Caco-2 (cell line): Measurements from ENCODE around the gene RAB42. TPM values are rescaled to one million over a fixed set of nuclear protein-coding genes. Genes with fewer than 3 reads are reported as not detected.

Experiments used
- Bru-seq: library from RNA; stranded (reverse); fragments of 400-500 nt; gene quantifications from one replicate; lab custom pipeline; 2021; lab: Mats Ljungman, UMichigan
- BruChase-seq, 2 experiments: library from RNA; stranded (reverse); fragments of 400-500 nt; gene quantifications; one replicate each; lab custom pipeline; 2021; lab: Mats Ljungman, UMichigan
- BruUV-seq: library from RNA; stranded (reverse); fragments of 400-500 nt; replicated peaks from 2 replicates; lab custom pipeline; 2021; lab: Mats Ljungman, UMichigan
- CTCF ChIA-PET: fragments of 300-600 bp; sonication (Branson Sonifier 250); formaldehyde crosslinking; loops from one replicate; lab custom pipeline; 2022; ENCODE audit warnings: antibody characterized with exemption; lab: Charles Lee
- POLR2A ChIA-PET: fragments of 300-600 bp; sonication (Branson Sonifier 250); formaldehyde crosslinking; loops from one replicate; lab custom pipeline; 2022; ENCODE audit warnings: antibody characterized with exemption; lab: Charles Lee
- DNase-seq, 2 experiments: peaks; one replicate each; pipeline versions ENCODE4 v3.0.0 to v3.0.0-alpha.2; 2020 to 2022
- H3K27me3 ChIP-seq: replicated peaks from 2 replicates; pipeline ENCODE4 v1.6.0; 2011; ENCODE audit warnings: low read length; ENCODE audit not compliant: control insufficient read depth, insufficient read depth
- H3K36me3 ChIP-seq: 2 replicates; pipeline ENCODE4 v1.5.1; 2011; ENCODE audit warnings: low read length; ENCODE audit not compliant: control insufficient read depth, insufficient read depth
- H3K4me1 ChIP-seq: fragments of 250-450 bp; sonication (Bioruptor Pico); 2 replicates; pipeline ENCODE4 v1.5.1; 2020; ENCODE audit warnings: mild to moderate bottlenecking
- H3K4me3 ChIP-seq: 2 replicates; pipeline ENCODE4 v1.5.1; 2011; ENCODE audit warnings: low read depth, mild to moderate bottlenecking, control low read depth, low read length
- H3K9me3 ChIP-seq: fragments of 250-450 bp; sonication (Bioruptor Pico); 2 replicates; pipeline ENCODE4 v1.5.1; 2020; ENCODE audit warnings: mild to moderate bottlenecking, moderate library complexity
- H3K27ac Mint-ChIP-seq: one replicate; pipeline ENCODE4 v1.8.0; 2022; ENCODE audit warnings: mixed read lengths; ENCODE audit not compliant: unreplicated experiment
- H3K27me3 Mint-ChIP-seq: one replicate; pipeline ENCODE4 v1.8.0; 2022; ENCODE audit warnings: mixed read lengths; ENCODE audit not compliant: insufficient read depth, unreplicated experiment
- H3K36me3 Mint-ChIP-seq: one replicate; pipeline ENCODE4 v1.8.0; 2022; ENCODE audit warnings: mild to moderate bottlenecking, mixed read lengths; ENCODE audit not compliant: insufficient read depth, unreplicated experiment
- H3K4me1 Mint-ChIP-seq: one replicate; pipeline ENCODE4 v1.8.0; 2022; ENCODE audit warnings: low read depth, mixed read lengths; ENCODE audit not compliant: unreplicated experiment
- H3K4me3 Mint-ChIP-seq: one replicate; pipeline ENCODE4 v1.8.0; 2022; ENCODE audit warnings: mild to moderate bottlenecking, moderate library complexity, mixed read lengths; ENCODE audit not compliant: unreplicated experiment
- H3K9me3 Mint-ChIP-seq: one replicate; pipeline ENCODE4 v1.8.0; 2022; ENCODE audit warnings: mixed read lengths; ENCODE audit not compliant: unreplicated experiment
- intact Hi-C: fragments of 100-400 bp; cut with micrococcal nuclease; formaldehyde crosslinking; loops from one replicate; pipeline ENCODE4 v1.10.0; 2022; ENCODE audit not compliant: unreplicated experiment
- long read RNA-seq: library from polyadenylated mRNA; stranded (forward); transcript quantifications from one replicate; pipeline ENCODE4 v2.0.0, GENCODE V29; 2022
- total RNA-seq: library from RNA; stranded (reverse); gene quantifications from 2 replicates; pipeline ENCODE4 v1.2.3, GENCODE V29; 2022
- TF ChIP-seq, protein P1 (sequence below), 2 experiments: fragments of 200-600 bp in 1 of 2; IDR thresholded peaks; 1 replicate in 1 of 2; 2 replicates in 1 of 2; pipeline versions ENCODE4 v1.5.1 to v1.8.0; 2011 to 2022; ENCODE audit warnings: antibody characterized with exemption in 1 of 2, control low read depth in 1 of 2, inconsistent platforms in 1 of 2, low read depth in 1 of 2, low read length in 1 of 2, mild to moderate bottlenecking in 1 of 2, moderate library complexity in 1 of 2; ENCODE audit not compliant: insufficient read depth in 1 of 2, severe bottlenecking in 1 of 2, unreplicated experiment in 1 of 2

RAB42 gene, protein sequence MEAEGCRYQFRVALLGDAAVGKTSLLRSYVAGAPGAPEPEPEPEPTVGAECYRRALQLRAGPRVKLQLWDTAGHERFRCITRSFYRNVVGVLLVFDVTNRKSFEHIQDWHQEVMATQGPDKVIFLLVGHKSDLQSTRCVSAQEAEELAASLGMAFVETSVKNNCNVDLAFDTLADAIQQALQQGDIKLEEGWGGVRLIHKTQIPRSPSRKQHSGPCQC
- 2.5 and 2.9 TPM in 2 replicates for total RNA-seq
- Bru-seq, nascent RNA = percentile 40 among the genes with signal in this experiment
- BruChase-seq, experiment 1, labeled RNA remaining after a 2-hour chase = percentile 48 among the genes with signal in this experiment
- percentile 35 among the genes with signal in this experiment for BruChase-seq, experiment 2, labeled RNA remaining after a 6-hour chase
- long read RNA-seq, transcript RAB42-202 (2 exons, 857 nt) = major isoform, 6 of 8 reads
- long read RNA-seq, partial matches to known transcripts = 0 of 8 reads
- long read RNA-seq, other reads (novel, unspliced or antisense) = 2 of 8 reads

DNA sequence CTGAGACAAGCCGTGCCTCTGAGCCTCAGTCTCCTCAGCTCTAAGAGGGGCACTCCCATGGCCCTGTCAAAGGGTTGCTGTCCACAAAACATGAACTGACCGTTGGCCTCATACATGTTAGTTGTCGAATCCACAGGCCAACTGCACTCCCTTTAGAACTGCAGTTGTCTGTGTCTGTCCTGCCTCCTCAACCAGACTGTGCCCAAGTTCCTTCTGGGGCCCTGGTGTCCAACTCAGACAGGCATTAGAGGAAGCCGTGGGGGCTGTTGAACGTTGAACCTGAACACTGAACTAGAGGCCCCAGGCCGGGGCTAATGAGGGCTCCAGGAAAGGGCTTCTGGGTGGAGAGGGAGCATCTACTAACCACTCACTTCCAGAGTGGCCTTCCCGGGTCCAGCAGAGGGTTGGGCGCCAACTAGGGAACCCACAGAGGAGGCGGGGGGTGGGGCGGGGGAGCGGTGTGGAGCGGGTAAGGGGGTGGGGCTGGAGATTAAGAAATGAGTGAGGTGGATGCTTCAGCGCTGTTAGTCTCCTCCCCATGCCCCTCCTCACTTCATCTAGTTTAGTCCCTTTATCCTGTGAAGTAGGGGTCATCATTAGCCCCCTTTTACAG lies at the start of gene RAB42:
Gene RAB42, plus strand, starts transcription at position 558 of the 613 bp plus-strand sequence. CDS start 247 bp downstream, outside the sequence.
- Mint-ChIP-seq H3K4me3 (peak within 1 kb of the TSS; percentile 75), H3K36me3 (peaks cover 5% of the 10 kb centered on the region), H3K27me3 (no peaks in the 10 kb centered on the region), H3K9me3 (no peaks in the 10 kb centered on the region), H3K4me1 (no peaks in the 10 kb centered on the region), H3K27ac (no peak within 1 kb of the TSS)
- Histone ChIP-seq H3K4me1 (no peaks in the 10 kb centered on the region; the same call in 1 of the 2 replicates), H3K36me3 (no peaks in the 10 kb centered on the region), H3K4me3 (peak within 1 kb of the TSS; percentile 48), H3K27me3 (no peaks in the 10 kb centered on the region), H3K9me3 (no peaks in the 10 kb centered on the region)
- DNase-seq = peak in 1 of 2 experiments; percentile 19
- TF ChIP-seq, protein P1, sequence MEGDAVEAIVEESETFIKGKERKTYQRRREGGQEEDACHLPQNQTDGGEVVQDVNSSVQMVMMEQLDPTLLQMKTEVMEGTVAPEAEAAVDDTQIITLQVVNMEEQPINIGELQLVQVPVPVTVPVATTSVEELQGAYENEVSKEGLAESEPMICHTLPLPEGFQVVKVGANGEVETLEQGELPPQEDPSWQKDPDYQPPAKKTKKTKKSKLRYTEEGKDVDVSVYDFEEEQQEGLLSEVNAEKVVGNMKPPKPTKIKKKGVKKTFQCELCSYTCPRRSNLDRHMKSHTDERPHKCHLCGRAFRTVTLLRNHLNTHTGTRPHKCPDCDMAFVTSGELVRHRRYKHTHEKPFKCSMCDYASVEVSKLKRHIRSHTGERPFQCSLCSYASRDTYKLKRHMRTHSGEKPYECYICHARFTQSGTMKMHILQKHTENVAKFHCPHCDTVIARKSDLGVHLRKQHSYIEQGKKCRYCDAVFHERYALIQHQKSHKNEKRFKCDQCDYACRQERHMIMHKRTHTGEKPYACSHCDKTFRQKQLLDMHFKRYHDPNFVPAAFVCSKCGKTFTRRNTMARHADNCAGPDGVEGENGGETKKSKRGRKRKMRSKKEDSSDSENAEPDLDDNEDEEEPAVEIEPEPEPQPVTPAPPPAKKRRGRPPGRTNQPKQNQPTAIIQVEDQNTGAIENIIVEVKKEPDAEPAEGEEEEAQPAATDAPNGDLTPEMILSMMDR (IDR thresholded peaks at IDR 0.05; ENCODE audit: insufficient read depth in 1 of 2, low read depth in 1 of 2, low read length in 1 of 2, severe bottlenecking in 1 of 2, unreplicated experiment in 1 of 2) = no peak
- ChIA-PET POLR2A (interaction anchor here (0.5 to 1.3 kb wide), 2 partner anchors 10 to 73 kb away, joined by 4 to 9 read pairs; no protein-coding TSS in a partner anchor), CTCF (no interaction called here)
- intact Hi-C loops = no loop called here
- no TSS peak for BruUV-seq

DNA sequence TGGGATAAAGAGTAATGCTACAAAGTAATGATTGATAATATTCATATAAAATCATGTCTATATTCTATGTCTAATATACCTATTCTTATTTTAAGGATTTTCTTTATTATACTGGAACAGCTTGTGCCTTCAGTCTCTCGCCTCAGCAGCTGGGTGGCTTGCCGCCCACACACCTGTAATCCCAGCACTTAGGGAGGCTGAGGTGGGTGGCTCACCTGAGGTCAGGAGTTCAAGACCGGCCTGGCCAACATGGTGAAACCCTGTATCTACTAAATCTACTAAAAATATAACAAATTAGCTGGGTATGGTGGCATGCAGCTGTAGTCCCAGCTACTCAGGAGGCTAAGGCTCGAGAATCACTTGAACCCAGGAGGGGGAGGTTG lies 46.8 kb upstream of the RAB42 start:
- Histone ChIP-seq H3K27me3 (no peaks in the 10 kb centered on the region), H3K4me1 (no peaks in the 10 kb centered on the region), H3K36me3 (no peaks in the 10 kb centered on the region), H3K4me3 (no peak overlapping the region), H3K9me3 (no peaks in the 10 kb centered on the region)
- POLR2A ChIA-PET = no interaction called here
- CTCF ChIA-PET = no interaction called here
- TF ChIP-seq, protein P1 (IDR thresholded peaks at IDR 0.05; ENCODE audit: insufficient read depth in 1 of 2, low read depth in 1 of 2, low read length in 1 of 2, severe bottlenecking in 1 of 2, unreplicated experiment in 1 of 2) = no peak
- Mint-ChIP-seq H3K4me1 (no peaks in the 10 kb centered on the region), H3K27me3 (no peaks in the 10 kb centered on the region), H3K9me3 (no peaks in the 10 kb centered on the region), H3K4me3 (no peak overlapping the region), H3K36me3 (peaks cover 8% of the 10 kb centered on the region), H3K27ac (no peak overlapping the region)
- DNase-seq = no peak
- BruUV-seq = no TSS peak
- intact Hi-C loops = no loop called here

DNA sequence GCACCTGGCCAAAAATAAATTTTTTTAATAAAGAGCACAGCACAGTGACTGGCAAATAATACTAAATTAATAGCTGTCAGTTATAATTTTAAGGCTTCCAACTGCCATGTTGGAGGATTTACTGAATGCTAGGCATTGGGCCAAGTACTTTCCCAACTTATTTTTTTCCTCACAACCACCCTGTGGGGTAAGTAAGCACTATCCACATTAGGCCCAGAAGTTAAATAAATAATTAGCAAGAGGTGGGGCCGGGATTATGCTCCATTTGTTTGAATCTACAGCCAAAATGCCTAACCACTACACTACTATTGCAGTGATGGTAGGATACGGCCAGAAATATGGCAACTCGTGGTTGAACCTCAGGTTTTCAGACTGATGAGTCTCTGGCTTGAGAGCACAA lies 43.7 kb upstream of the RAB42 start:
- Histone ChIP-seq H3K4me3 (no peak overlapping the region), H3K4me1 (no peaks in the 10 kb centered on the region), H3K27me3 (no peaks in the 10 kb centered on the region), H3K9me3 (no peaks in the 10 kb centered on the region), H3K36me3 (no peaks in the 10 kb centered on the region)
- H3K4me1 Mint-ChIP-seq = no peaks in the 10 kb centered on the region
- intact Hi-C loops = no loop called here
- no peaks in the 10 kb centered on the region for H3K9me3 Mint-ChIP-seq
- POLR2A ChIA-PET = no interaction called here
- BruUV-seq = no TSS peak
- no peaks in the 10 kb centered on the region for H3K27me3 Mint-ChIP-seq
- no peak for DNase-seq
- no peak overlapping the region for H3K4me3 Mint-ChIP-seq
- CTCF ChIA-PET = no interaction called here
- TF ChIP-seq, protein P1 (IDR thresholded peaks at IDR 0.05; ENCODE audit: insufficient read depth in 1 of 2, low read depth in 1 of 2, low read length in 1 of 2, severe bottlenecking in 1 of 2, unreplicated experiment in 1 of 2) = no peak
- peaks cover 18% of the 10 kb centered on the region for H3K36me3 Mint-ChIP-seq
- H3K27ac Mint-ChIP-seq = no peak overlapping the region
